ENCODE results near the gene SEPHS1.
"Not testable (repeated sequence)": the region's sequence is repeated elsewhere in the genome, so short reads cannot be mapped to it uniquely, and the experiment has no call there.

The SEPHS1 gene

DNA sequence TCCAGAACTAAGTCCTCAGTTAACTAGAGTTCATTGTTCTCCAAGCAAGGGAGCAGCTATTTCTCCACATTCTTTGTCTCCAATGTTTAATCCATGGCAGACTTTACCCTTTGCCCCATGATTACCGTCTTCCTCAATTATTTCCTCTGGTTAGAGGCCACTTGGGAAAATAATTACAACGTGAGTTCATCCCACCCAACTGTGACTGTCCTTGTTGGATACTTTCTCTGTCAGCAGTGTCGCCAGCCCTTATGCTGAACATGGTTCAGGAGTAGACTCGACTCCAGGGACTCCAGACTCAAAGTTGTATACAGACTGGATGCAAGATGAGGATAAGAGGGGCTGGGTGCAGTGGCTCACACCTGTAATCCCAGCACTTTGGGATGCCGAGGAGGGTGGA, 17.1 kb upstream of the SEPHS1 start:
- in situ Hi-C loops (cut with MboI; ENCODE audit: low sequenced_read_pairs) = no loop called here

DNA sequence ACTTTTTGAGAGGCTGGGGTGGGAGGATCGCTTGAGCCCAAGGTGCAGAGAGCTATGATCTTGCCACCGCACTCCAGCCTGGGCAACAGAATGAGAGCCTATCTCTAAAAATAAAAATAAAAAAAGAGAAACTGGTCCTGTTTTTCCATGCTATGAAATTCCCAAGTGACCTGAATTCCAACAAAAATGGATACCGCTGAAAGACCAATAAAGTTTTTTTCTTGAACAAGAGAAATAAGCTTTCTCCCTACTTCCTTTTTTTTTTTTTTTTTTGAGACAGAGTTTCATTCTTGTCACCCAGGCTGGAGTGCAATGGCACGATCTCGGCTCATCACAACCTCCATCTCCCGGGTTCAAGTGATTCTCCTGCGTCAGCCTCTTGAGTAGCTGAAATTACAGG, 12.5 kb upstream of the SEPHS1 start:
- in situ Hi-C loops (cut with MboI; ENCODE audit: low sequenced_read_pairs) = no loop called here

DNA sequence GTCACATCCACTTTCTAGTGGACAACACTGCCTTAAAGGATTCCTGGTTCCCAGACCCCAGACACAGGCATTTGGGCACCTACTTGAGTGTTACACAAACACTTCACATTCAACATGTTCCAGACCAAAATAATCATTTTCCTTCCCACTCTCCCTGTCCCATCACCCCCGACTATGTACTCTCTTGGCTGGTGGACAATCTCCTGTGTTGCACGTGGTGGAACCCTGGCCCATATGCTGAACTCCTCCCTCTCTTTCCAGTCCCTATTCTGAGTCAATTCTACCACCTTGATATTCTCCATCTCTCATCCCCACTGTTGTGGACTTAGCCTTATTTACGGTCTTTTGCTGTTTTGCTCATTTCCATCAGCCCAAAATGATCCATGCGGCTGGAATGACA, 8.3 kb upstream of the SEPHS1 start:
- in situ Hi-C loops (cut with MboI; ENCODE audit: low sequenced_read_pairs) = no loop called here

DNA sequence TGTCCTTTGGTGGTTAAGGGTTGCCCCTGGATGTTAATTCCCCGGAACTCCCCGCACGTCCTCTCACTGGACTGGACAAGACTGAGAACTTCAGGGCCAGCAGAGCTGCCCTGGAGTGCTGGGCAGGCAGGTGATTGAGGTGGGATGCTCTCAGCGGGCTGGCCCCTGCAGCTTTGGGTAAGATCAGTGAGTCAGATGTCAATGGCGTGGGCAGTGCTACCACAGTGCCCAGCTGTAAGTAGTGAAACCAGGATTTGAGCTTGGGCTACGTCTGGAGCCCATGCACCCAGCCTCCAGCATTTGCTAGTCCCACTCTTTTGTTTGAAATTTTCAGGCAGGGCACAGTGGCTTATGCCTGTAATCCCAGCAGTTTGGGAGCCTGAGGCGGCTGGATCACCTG, 6.7 kb upstream of the SEPHS1 start:
- in situ Hi-C loops (cut with MboI; ENCODE audit: low sequenced_read_pairs) = no loop called here

DNA sequence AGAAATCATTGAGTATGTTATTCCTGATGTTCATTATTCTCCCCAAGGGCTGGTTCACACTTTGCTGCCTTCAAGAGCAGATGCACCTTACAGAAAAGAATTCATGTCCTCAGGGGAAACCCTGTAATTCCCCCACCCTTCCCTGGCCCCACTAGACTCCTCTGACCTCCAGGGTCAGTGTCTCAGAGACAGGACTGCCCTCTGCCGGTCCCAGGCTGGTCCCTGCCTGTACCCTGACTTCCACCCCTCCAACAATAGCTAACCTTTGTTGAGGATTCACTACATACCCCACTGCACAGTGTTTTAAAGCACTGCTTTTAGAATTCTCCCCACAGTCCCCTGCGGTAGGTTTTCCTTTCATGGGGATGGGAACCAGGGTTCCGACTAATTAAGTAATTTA, 4.4 kb upstream of the SEPHS1 start:
- in situ Hi-C loops (cut with MboI; ENCODE audit: low sequenced_read_pairs) = no loop called here

DNA sequence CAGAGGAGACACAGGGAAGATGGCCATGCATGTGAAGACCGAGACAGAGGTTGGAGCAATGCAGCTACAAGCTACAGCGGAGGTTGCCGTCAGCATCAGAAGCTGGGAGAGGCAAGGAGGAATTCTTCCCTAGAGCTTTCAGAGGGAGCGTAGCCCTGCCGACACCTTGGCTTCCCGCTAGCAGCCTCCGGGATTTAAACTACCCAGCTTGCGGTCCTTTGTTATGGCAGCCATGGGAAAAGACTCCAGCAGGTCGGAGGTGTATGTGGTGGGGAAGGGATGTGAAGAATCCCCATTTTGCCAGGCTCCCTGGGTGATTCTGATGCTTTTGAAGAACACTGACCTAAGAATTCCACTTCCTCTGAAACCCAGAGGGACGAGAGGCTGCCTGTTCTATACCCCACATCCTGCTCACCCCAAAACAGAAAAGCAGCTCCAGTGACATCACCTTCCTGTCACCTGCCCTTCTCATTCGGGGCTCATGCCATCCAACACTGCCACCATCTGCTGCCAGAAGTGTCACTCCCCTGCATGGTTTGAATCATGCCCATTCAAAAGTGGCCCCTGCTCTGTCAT, 3.3 kb upstream of the SEPHS1 start:
- in situ Hi-C loops (cut with MboI; ENCODE audit: low sequenced_read_pairs) = no loop called here

DNA sequence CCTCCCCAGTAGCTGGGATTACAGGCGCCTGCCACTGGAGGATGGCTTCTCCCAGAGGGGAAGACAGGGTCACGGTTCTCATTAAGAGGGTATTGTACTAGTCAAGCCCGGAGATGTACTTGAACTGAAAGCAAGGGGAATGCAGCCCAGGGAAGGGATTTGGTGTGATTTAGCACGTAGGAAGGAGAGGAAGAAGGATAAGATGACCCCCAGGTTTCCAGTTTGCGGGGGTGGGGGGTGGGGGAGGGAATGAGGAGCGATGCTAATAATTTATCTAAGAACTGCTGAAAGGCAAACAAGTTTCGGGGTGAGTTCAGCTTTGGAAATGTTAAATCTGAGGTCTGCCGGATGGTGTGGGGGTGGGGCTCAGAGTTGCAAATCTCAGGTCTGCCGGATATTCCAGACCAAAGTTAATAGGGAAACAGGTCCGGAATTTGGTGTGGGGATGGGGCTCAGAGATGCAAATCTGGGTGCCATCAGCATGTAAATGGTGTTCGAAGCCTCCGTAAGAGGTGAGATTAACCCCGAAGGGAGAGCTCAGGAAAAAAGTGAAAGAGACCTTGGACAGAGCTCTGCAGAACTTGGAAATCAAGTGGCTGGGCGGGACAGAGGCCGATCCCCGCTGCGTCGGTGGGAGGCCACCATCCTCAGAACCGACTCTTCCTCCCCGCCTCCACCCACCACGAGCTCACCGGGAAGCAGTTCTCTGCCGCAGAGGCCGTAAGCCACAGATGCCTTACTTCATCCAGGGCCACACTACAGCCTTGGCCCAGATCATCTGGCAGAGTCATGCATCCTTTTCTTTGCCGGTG, 1.6 kb upstream of the SEPHS1 start:
- in situ Hi-C loops (cut with MboI; ENCODE audit: low sequenced_read_pairs) = no loop called here

DNA sequence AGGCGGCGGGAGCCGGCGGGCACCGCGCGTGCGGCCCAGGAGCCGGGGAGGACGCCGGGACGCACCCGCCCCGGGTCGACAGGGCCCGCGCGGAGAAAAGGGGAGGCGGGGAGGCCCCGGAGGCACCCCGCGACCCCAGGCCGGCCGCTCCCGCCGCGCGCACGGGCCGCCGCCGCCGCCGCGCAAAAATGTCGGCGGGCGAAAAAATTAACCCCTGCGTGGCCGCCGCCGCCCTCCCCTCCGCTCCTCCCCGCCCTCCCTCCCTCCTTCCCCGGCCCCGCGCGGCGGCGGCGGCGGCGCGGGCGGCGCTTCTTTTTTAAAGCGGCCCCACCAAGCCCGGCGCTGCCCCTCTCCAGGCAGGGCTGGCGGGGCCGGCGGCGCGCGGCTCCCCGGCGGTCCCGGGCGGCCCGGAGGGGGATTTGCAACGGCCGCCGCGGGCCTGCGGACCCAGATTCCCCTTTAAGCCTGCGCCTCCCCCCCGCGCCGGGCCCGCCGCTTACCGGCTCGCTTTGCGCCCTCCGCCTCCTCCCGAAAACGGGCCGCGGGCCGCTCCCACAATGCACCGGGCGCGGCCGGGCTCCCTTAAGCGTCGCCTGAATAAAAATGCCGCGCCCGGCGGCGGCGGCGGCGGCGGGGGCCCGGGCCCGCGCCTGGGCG, 465 bp downstream of the SEPHS1 start:
- in situ Hi-C loops (cut with MboI; ENCODE audit: low sequenced_read_pairs) = no loop called here

DNA sequence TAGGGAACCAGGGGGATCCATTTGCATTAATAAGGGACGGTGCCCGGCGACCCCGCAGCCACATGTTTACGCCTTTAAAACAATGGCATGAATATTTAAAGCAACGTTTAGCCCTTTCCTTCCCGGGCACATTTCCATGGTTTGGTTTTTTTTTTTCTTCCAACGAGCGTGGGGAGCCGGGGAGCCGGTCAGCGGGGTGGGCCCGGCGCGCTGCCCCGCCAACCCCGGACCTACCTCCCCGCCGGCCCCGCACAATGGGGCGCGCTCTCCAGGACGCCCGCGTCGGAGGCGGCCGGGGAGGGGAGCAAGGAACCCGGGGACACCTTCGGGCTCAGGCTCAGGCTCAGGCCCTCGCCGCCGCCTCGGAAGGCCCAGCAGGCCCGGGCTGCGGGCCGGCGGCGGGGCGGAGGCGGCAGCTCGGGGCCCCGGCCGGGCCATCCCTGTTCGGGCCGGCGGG, 1.0 kb downstream of the SEPHS1 start:
- in situ Hi-C loops (cut with MboI; ENCODE audit: low sequenced_read_pairs) = no loop called here

DNA sequence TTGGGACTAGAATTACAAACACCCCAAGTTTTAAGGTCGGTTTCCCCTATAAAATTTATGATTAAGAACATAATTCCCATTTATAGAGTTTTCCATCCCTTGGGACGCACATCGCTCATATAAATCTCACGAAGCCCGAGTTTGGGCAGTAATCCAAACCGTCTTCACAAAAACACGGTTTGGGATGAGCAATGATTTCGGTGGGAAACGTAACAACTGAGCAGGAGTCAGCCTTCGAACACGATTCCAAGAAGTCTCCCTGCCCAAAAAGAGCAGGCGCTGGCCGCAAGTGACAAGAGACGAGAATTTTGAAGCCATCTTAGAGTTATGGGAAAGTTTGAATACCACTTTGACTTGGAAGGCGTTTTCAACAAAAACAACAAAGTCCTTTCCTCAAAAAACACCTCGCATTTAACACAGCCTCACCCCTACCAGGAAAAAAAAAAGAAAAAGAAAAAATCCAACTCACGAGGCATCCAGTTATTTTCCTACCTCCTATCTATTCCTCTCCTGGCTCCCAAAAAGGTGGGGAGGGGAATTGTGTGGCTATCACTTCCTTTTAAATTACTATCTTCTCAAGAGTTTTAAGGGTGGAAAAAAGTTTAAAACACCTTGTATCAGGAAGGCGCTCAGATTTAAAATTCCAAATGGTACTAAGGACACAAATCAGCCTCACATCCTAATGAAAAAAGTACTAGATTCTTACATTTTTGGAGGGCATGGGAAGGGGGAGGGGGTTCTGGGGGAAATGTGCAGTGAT, 1.6 kb downstream of the SEPHS1 start:
- in situ Hi-C loops (cut with MboI; ENCODE audit: low sequenced_read_pairs) = no loop called here

DNA sequence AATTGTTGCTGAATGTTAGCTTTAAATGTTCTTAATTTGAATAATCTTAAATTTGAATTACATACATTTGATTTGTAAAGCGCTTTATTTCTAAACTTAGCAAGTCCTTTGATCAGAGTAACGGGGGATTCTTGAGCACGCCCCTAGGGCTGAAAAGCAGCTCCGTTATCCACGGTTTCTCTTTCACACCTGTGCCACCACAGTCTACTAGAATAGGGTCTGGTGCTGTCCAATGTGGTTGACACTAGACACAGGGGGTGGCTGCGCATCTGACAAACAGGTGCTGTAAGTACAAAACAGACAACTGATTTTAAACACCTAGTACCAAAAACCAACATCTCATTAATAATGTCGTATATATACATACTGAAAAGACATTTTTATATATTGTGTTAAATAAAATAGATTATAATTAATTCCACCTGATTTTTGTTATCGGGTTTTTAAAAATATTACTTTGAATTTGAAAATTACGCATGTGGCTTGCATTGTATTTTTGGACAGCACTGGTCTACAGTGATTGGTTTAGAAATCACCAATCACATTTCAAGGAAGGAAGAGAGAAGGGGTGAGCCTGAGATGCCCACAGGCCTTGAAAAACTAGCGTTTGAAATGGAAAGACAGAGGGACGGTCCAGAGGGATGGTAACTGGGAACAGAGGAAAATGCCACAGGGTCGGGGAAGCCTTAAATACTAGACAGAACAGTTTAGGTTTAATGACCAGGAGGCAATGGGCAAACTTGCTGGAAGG, 7.3 kb downstream of the SEPHS1 start:
- in situ Hi-C loops (cut with MboI; ENCODE audit: low sequenced_read_pairs) = no loop called here

DNA sequence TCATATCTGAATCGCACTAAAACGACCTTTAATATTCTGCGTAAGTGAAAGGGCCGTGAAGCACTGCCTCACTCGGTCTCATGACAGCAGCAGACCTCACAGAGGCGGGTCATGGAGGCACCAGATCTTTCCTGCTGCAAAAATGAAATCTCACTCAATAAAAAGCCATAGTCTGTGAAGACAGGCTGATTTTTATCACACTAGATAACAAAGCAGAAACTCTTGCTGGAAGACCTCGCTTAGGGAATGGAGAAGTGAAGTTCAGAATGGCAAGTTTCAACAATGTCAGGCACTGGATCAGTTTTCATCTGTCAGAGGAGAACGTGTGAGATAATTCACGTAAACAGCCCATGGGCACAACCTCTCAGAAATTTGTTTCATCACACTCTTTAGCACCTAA, 8.0 kb downstream of the SEPHS1 start:
- in situ Hi-C loops (cut with MboI; ENCODE audit: low sequenced_read_pairs) = no loop called here

DNA sequence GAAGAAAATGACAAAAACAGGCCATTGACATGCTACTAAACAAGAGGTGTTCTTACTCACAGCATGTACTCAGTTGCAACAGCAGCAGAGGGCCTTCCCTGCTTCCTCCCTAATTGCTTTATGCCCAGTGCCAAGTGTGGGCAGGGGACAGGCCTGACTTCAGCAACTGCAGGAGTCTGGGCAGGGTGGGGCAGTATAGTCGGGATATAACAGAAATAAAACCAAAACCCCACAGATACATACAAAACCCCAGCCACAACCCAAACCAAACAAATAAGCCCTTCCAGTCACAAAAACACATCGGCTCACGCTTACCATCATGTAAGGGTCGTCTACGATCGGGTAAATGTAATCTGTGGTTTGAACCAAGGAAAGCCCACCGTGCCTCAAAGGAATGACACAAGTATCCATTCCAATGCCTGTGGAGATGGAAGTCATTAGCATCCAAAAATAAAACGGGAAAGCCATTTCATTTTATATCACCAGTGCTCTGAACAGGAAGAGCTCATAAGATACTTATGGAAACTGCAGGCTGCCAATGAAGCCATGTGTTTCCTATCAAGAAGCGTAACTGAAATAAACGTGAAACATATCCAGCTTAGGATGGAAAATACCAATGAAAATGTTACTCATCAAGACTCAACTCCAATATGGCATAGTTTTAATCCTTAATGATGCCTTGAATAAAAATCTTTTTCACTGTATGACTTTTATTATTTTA, 9.5 kb downstream of the SEPHS1 start:
- in situ Hi-C loops (cut with MboI; ENCODE audit: low sequenced_read_pairs) = no loop called here

DNA sequence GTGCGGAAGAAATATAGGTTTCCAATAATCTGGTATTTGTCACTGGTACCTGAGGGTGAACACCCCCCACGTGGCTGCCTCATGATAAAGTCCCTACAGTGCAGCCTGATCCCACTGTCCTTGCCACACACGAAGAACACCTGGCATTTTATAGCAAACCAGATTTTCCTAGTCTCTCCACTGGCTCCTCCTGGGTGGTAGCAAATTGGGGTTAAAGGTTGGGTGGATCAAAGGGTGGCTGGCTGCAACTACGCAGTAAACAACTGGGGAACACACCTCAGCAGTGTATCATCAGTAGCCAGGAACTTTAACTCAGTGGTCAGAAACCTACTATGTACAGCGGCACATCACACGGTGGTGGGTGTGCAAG, 10.3 kb downstream of the SEPHS1 start:
- in situ Hi-C loops (cut with MboI; ENCODE audit: low sequenced_read_pairs) = no loop called here

DNA sequence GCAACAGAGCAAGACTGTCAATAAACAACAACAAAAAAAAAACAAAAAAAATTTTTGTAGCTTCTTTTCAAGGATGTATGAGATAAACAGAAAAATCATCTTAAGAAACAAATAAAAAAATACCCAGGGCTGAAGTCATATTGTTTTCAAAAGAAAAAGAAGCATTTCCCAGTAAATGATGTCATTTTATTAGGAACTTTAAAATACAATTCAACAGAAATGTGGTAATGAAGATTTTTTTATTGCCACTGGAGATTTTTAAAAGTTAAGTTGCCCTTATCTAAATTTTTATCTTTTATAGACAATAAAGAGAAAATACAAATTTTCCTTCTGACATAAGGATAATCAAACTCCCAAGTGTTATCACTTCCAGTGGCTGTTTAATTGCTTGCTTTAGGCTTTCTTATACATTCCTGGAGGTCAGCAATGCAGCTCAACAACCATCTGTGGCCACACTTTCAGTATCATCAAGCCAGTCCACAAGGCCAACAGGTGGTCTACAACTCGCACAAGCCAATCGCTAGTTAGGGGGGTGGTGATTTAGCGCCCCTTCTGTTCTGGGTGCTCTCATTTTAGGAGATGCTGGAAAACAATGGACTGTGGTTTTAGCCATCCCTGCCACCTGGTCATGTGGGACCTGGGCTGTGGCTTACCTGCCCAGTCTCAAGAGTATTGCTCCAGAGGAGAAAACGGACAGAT, 10.8 kb downstream of the SEPHS1 start:
- in situ Hi-C loops (cut with MboI; ENCODE audit: low sequenced_read_pairs) = no loop called here

DNA sequence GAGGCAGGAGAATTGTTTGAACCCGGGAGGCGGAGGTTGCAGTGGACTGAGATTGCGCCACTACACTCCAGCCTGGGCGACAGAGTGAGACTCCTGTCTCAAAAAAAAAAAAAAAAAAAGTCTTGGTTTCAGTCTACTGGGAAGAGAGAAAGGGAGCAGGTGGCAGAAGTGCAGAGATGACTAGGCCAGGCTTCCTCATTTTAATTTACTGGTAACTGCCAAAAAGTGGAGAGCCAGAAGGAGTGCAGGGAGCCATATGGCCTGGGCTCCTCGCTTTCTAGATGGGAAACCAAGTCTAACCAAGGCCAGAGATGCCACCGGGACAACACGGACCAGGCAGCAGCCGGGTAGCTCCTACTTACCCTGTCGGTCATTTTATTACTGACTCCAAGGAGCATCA, 12.2 kb downstream of the SEPHS1 start:
- in situ Hi-C loops (cut with MboI; ENCODE audit: low sequenced_read_pairs) = no loop called here

DNA sequence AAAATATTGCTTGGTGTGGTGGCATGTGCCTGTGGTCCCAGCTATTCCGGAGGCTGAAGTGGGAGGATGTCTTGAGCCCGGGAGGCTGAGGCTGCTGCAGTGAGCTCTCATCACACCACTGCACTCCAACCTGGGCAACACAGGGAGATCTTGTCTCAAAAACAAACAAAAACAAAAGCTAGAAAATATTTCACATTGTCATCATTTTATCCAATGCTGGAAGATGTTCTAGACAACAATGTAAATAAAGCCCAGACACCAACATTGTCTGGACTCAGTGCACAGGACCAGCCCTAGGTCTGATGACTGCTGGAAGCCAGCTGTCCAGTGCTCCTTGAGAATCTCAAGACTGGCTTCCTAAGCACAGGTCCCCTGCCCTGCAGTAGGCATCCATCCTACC, 13.5 kb downstream of the SEPHS1 start:
- in situ Hi-C loops (cut with MboI; ENCODE audit: low sequenced_read_pairs) = no loop called here

DNA sequence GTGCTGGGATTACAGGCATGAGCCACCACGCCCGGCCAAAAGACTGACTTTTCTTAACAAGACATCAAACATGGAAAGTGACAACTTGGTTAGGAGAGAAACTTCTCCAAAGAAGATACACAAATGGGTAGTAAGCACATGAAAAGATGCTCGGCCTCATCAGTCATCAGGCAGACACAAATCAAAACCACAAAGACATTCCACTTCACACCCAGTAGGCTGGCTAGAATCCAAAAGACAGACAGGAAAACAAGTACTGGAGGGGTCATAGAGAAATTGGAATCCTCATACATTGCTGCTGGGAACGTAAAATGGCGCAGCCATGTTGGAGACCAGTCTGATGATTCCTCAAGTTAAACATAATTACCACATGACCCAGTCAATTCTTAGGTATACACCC, 16.4 kb downstream of the SEPHS1 start:
- in situ Hi-C loops (cut with MboI; ENCODE audit: low sequenced_read_pairs) = no loop called here

DNA sequence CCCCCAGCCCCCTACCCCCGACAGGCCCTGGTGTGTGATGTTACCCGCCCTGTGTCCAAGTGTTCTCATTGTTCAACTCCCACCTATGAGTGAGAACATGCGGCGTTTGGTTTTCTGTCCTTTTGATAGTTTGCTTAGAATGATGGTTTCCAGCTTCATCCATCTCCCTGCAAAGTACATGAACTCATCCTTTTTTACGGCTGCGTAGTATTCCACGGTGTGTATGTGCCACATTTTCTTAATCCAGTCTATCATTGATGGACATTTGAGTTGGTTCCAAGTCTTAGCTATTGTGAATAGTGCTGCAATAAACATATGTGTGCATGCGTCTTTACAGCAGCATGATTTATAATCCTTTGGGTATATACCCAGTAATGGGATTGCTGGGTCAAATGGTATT, 17.1 kb downstream of the SEPHS1 start:
- in situ Hi-C loops (cut with MboI; ENCODE audit: low sequenced_read_pairs) = not testable (repeated sequence)

DNA sequence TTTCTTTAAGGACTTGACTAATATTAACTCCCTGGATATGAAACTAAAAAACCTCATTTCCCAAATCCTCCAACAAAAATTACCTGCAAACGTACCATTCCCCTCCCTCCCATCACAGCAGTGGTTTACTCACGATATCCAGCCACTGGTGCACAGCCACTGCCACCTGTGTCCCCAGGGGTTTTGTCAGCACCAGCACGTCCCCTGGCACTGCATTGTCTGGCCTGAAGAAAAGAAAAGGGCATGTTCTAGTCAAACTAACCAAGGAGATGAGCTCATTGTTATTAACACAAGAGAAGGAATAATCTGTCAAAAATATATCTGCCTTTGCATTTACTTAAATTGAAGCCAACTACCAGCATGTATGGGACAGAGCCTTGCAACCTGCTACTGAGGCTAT, 18.5 kb downstream of the SEPHS1 start:
- in situ Hi-C loops (cut with MboI; ENCODE audit: low sequenced_read_pairs) = no loop called here

Data from HL-60/S4 (cell line).